HG03139 (cell line): ENCODE data around the gene NT5C1B.

Experiments
- ATAC-seq: cut with Tn5 transposase; IDR thresholded peaks from one replicate; pipeline ENCODE4 v1.9.1; 2021; ENCODE audit not compliant: unreplicated experiment

Gene NT5C1B

DNA sequence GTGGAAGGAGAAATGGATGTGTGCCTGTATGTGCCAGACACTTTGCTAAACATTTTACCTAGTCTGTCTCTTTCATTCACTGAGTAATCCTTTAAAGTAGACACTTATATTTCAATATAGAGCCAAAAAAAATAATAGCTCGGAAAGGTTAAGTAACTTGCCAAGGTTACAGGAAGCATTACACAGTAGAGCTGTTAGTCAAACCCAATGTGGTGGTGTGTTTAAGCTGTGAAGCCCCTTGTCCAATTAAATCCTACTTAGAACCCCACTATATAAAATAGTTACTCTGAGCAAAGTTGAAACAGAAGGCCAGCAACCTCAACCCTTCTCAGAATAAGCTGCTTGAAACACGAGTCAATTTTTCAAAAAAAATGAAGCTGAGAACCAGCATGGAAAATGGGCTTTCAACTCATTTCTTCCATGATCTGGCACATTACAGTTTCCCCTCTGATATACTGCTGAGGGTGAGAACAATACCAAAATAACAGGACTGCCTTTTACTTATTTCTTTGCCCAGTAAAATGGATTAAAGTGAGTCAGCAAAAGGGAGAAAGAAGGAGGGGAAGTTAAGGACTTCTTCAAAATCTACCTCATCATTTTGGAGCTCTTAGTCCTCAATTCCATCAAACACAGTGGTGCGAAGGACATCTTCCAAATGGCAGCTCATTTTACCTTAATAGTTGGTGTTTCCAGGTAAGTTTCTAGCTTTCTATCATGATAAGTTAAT is 36.9 kb downstream of the NT5C1B start:
- ATAC-seq: no peak

DNA sequence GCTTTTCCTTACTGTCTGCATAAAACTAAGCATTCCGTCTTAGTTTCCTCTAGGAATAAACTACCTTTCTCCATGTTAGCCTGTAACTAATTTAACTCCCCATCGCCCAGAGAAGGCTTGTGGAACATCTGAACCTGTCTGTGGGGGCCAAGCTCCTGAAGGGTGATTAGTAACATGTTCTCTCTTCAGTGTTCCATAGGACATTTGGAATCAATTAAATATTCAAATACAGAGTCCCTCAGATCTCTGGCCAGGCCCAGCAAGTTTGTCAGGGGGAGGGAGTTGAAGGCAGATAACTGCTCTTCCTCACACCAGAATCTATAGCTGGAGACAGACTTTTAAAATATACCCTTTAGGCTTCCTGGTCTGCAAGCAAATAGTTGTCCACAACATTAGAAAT is 37.7 kb downstream of the NT5C1B start:
- ATAC-seq: no peak

DNA sequence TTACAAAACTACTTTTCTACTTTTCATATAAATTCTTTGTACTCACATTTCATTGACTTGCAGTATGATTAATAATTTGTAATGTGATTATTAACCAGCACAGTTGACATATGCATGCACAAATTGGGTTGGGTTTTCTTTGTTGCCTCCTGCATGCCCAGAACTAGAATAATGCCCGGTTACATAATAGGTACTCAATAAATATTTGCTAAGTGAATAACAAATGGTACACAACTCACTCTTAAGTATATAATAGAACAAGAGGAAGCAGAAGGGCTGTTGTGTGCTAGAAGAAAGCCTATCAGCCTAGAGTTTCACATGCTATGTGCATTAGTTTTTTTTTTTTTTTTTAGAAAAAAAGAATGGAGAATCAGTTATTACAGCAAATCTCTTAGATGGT is 38.2 kb downstream of the NT5C1B start:
- no peak for ATAC-seq

DNA sequence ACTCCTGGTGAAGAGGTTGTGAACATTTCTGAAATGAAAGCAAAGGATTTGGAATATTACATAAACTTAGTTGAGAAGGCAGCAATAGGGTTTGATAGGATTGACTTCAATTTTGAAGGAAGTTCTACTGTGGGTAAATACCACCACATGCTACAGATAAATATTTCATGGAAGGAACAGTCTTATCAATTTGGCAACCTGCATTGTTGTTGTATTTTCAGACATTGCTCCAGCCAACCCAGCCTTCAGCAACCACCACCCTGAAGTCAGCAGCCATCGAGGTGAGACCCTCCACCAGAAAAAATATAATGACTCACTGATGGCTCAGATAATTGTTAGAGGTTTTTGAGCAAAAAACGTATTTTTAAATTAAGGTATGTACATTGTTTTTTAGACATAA is 38.9 kb downstream of the NT5C1B start:
- no peak for ATAC-seq

DNA sequence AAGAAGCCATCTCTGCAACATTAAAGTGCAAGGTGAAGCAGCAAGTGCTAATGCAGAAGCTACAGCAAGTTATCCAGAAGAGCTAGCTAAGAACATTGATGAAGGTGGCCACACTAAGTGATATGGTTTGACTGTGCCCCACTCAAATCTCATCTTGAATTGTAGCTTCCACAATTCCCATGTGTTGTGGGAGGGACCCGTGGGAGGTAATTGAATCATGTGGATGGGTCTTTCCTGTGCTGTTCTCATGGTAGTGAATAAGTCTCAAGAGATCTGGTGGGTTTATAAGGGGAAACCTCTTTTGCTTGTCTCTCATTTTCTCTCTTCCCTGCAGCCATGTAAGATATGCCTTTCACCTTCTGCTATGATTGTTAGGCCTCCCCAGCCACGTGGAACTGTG is 40.3 kb downstream of the NT5C1B start:
- no peak for ATAC-seq

DNA sequence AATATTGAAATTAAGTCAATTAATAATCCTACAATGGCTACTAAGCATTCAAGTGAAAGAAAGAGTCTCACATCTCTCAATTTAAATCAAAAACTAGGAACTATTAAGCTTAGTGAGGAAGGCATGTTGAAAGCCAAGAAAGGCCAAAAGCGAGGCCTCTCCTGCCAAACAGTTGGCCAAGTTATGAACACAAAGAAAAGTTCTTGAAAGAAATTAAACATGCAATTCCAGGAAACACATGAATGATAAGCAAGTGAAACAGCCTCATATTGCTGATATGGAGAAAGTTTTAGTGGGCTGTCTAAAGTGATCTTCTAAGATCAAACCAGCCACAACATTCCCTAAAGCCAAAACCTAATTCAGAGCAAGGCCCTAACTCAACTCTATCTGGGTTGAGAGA is 40.7 kb downstream of the NT5C1B start:
- no peak for ATAC-seq

- no peak for ATAC-seq
These were observed 42.8 kb downstream of the NT5C1B start for GRCh38 chr2:18546567-18546966.

DNA sequence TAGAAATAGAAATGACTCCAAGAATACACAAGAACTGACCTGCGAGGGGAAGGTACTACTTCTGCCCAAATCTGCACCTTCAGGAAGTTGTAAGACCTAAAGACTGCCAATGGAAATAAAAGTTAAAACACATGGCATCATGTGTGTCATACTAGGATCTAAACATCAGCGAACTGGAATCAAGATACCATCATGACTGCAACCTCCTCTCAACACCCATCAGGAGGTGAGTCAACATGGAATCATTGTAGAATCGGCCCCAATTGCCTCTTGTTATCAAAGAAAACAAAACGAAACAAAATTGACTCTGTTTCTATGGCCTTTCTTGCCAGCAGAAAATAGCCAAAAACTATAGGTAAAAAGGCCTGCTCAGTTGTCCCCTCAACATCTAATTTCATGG is 44.0 kb downstream of the NT5C1B start:
- ATAC-seq: no peak

DNA sequence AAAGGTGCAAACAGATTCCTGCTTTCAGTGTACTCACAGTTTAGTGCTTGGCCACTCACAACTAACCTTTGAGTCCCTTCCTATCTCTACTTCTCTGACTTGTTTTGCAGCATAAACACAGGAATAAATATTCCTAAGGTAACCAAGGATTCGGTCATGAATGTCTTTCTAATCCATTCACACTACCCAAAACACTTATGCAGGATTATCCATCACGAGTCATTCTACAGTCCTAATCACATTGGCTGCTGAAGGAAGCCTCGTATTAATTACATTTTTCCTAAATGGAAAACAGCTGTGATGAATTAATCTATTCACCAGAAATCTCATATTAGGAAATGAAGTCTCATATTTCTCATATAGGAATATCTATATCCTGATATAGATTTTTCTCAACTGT is 45.2 kb downstream of the NT5C1B start:
- no peak for ATAC-seq

DNA sequence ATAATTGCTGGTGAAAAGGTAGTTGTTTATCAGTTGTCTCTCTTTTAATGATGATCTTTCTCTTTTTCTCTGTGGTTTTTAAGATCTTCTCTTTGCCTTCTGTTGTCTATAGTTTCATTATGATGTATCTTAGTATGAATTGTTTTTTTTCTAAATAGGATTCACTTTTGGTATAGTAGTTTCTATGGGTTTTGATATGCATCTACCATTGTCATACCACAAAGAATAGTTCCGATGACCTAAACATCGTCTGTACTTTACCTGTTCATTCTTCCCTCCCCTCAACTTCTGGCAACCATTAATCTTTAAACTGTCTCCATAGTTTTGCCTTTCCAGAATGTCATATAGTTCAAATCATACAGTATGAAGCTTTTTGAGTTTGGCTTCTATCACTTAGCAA is 48.5 kb downstream of the NT5C1B start:
- no peak for ATAC-seq

DNA sequence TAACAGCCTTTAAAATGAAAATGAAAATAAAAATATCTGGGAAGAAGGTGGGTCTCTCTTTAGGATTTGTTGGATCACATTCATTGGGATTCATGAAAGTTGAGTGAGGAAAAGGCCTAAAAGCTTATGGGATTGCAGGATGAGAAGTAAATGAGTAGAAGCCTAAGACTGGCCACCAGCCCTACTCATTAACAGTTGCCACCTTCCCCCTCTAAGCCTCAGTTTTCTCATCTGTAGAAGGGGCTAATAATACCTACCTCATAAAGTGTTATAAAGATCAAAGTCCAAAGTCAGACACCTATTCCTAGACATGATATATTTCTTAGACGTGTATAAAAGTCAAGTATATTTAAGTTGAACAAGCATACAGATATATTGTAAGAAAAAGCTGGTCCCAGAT is 52.7 kb downstream of the NT5C1B start:
- ATAC-seq: no peak

- ATAC-seq: no peak
These were observed 53.3 kb downstream of the NT5C1B start for GRCh38 chr2:18536100-18536499.

- no peak for ATAC-seq
These were observed 58.2 kb downstream of the NT5C1B start for GRCh38 chr2:18531194-18531593.

GRCh38 chr2:18527822-18528221 is 61.5 kb downstream of the NT5C1B start:
- ATAC-seq: no peak

- no peak for ATAC-seq
These were observed 62.0 kb downstream of the NT5C1B start for GRCh38 chr2:18527326-18527725.

DNA sequence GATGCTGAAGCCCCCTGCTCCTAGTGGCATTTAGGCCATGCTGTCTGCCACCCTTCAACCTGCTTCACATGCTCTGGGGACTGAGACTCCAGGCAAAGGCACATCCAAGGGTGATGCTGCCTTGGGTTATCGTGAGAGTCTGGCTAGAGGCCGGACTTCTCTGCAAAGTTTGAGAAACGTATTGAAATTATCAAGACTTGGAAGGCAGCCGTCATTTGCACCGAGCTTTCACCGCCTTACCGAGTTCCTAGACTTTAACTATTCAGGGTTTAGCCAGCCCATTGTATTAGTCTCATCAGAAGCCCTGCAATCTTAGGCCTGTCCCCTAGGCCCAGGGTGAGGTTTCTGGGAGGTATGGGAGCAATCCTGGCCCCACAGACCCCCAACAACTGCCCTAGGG is 62.9 kb downstream of the NT5C1B start:
- no peak for ATAC-seq

DNA sequence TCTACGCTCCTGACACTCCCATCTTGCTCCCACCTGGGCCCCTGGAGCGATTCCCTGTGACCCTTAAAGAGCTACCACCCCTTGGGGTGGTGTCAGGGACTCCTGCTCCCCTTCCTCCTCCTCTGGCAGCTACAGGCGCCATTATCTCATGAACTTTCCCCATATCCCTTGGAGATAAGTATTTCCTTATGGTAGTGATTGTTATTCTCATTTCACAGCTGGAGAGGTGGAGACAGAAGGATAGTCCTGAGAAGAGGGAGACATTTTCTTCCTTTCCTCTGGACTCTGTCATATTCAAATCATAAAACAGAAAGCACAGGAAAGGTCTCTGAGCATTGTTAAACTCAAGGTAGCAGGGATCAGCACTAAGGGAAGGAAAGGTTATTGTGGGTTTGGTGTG is 63.5 kb downstream of the NT5C1B start:
- no peak for ATAC-seq

- ATAC-seq: no peak
These were observed 64.1 kb downstream of the NT5C1B start for GRCh38 chr2:18525236-18525635.

DNA sequence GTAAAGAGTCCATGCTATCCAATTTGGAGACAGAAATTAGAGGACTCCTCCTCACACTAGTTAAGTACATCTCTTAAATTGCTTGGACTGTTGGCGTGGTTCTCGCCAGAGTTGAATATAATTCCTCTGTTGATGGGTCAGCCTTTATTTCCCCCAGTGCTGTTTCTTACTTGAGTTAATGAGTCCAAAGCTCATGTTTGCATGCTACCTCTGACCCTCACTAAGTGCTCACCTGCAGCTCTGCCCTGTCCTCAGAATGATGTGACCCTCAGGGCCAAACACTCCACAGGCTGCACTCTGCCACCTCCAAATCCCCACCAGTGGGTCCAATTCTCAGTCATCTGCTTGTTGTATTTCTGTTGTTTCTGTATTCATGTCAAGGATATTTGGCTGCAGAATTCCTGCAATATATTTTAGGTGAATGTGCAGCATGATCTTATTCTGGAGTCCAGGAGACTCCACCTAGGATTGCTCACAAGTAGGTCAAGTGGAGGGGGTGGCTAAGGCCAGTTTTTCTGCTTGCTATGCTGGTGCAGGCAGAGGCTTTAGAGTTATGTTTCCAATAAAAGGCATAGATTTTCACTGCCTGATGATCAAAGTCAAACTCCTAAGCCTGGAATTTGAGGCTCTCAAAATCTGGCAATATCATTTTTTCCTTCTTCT is 66.8 kb downstream of the NT5C1B start:
- ATAC-seq: no peak

GRCh38 chr2:18520451-18521425 is 68.6 kb downstream of the NT5C1B start:
- ATAC-seq: peak; percentile 78

GRCh38 chr2:18519914-18520450 is 69.4 kb downstream of the NT5C1B start:
- ATAC-seq: no peak
